ENCODE data around the gene LRRC40. TPM values are rescaled to one million over a fixed set of nuclear protein-coding genes. Genes with fewer than 3 reads are reported as not detected.
"Not testable (repeated sequence)": the region's sequence is repeated elsewhere in the genome, so short reads cannot be mapped to it uniquely, and the experiment has no call there.

The LRRC40 gene
- total and polyA plus RNA-seq, 2 donors = 16.3 to 22.2 TPM

GRCh38 chr1:70195342-70195741 is 10.0 kb downstream of the LRRC40 start:
- no peaks in the 10 kb centered on the region for H3K9me3 ChIP-seq (ENCODE audit: control insufficient read depth in 2 of 2, insufficient read depth in 1 of 2, low read length in 1 of 2)
- DNase-seq (ENCODE audit: low read depth in 6 of 9, low spot score in 9 of 9) = no peak
- H3K4me1 ChIP-seq (ENCODE audit: control insufficient read depth in 2 of 2, insufficient read depth in 2 of 2, low read length in 2 of 2) = no peaks in the 10 kb centered on the region
- over 99% methylated on average over 4 of the region's 4 CpGs for WGBS
- no peaks in the 10 kb centered on the region for H3K27me3 ChIP-seq (ENCODE audit: control insufficient read depth in 2 of 2, insufficient read depth in 1 of 2, low read length in 1 of 2)
- no peak overlapping the region for H3K27ac ChIP-seq (ENCODE audit: low read depth in 1 of 2, low read length in 1 of 2)
- peaks cover 2 to 3% of the 10 kb centered on the region in 2 donors for H3K36me3 ChIP-seq (ENCODE audit: control insufficient read depth in 2 of 2, insufficient read depth in 2 of 2, low read length in 1 of 2)
- no peak overlapping the region for H3K4me3 ChIP-seq (ENCODE audit: low read length in 2 of 2)

- H3K4me1 ChIP-seq (ENCODE audit: control insufficient read depth in 2 of 2, insufficient read depth in 2 of 2, low read length in 2 of 2) = no peaks in the 10 kb centered on the region
- DNase-seq (ENCODE audit: low read depth in 6 of 9, low spot score in 9 of 9) = no peak
Measured at GRCh38 chr1:70194601-70195000, 10.8 kb downstream of the LRRC40 start.

GRCh38 chr1:70192446-70192845 is 12.9 kb downstream of the LRRC40 start:
- not testable (repeated sequence) for DNase-seq (ENCODE audit: low read depth in 6 of 9, low spot score in 9 of 9); H3K27me3 ChIP-seq (ENCODE audit: control insufficient read depth in 2 of 2, insufficient read depth in 1 of 2, low read length in 1 of 2); H3K36me3 ChIP-seq (ENCODE audit: control insufficient read depth in 2 of 2, insufficient read depth in 2 of 2, low read length in 1 of 2); H3K27ac ChIP-seq (ENCODE audit: low read depth in 1 of 2, low read length in 1 of 2); H3K9me3 ChIP-seq (ENCODE audit: control insufficient read depth in 2 of 2, insufficient read depth in 1 of 2, low read length in 1 of 2); H3K4me3 ChIP-seq (ENCODE audit: low read length in 2 of 2); H3K4me1 ChIP-seq (ENCODE audit: control insufficient read depth in 2 of 2, insufficient read depth in 2 of 2, low read length in 2 of 2)

More at GRCh38 chr1:70194601-70195000, 10.8 kb downstream of the LRRC40 start:
- H3K27ac ChIP-seq (ENCODE audit: low read depth in 1 of 2, low read length in 1 of 2) = no peak overlapping the region
- peaks cover 0 to 3% of the 10 kb centered on the region in 2 donors for H3K36me3 ChIP-seq (ENCODE audit: control insufficient read depth in 2 of 2, insufficient read depth in 2 of 2, low read length in 1 of 2)
- no peak overlapping the region for H3K4me3 ChIP-seq (ENCODE audit: low read length in 2 of 2)
- no peaks in the 10 kb centered on the region for H3K27me3 ChIP-seq (ENCODE audit: control insufficient read depth in 2 of 2, insufficient read depth in 1 of 2, low read length in 1 of 2)
- no peaks in the 10 kb centered on the region for H3K9me3 ChIP-seq (ENCODE audit: control insufficient read depth in 2 of 2, insufficient read depth in 1 of 2, low read length in 1 of 2)

- Histone ChIP-seq H3K4me3 (ENCODE audit: low read length in 2 of 2) (no peak overlapping the region), H3K27me3 (ENCODE audit: control insufficient read depth in 2 of 2, insufficient read depth in 1 of 2, low read length in 1 of 2) (no peaks in the 10 kb centered on the region), H3K9me3 (ENCODE audit: control insufficient read depth in 2 of 2, insufficient read depth in 1 of 2, low read length in 1 of 2) (no peaks in the 10 kb centered on the region), H3K4me1 (ENCODE audit: control insufficient read depth in 2 of 2, insufficient read depth in 2 of 2, low read length in 2 of 2) (no peaks in the 10 kb centered on the region), H3K36me3 (ENCODE audit: control insufficient read depth in 2 of 2, insufficient read depth in 2 of 2, low read length in 1 of 2) (no peaks in the 10 kb centered on the region), H3K27ac (ENCODE audit: low read depth in 1 of 2, low read length in 1 of 2) (no peak overlapping the region)
- DNase-seq (ENCODE audit: low read depth in 6 of 9, low spot score in 9 of 9) = no peak
Measured at GRCh38 chr1:70190180-70190579, 15.2 kb downstream of the LRRC40 start.

GRCh38 chr1:70188522-70188921 is 16.9 kb downstream of the LRRC40 start:
- H3K4me3 ChIP-seq (ENCODE audit: low read length in 2 of 2) = no peak overlapping the region
- no peaks in the 10 kb centered on the region for H3K9me3 ChIP-seq (ENCODE audit: control insufficient read depth in 2 of 2, insufficient read depth in 1 of 2, low read length in 1 of 2)
- WGBS = 98% methylated on average over 2 of the region's 2 CpGs
- H3K36me3 ChIP-seq (ENCODE audit: control insufficient read depth in 2 of 2, insufficient read depth in 2 of 2, low read length in 1 of 2) = peaks cover 2% of the 10 kb centered on the region in 2 donors
- no peaks in the 10 kb centered on the region for H3K4me1 ChIP-seq (ENCODE audit: control insufficient read depth in 2 of 2, insufficient read depth in 2 of 2, low read length in 2 of 2)
- no peak for DNase-seq (ENCODE audit: low read depth in 6 of 9, low spot score in 9 of 9)
- H3K27me3 ChIP-seq (ENCODE audit: control insufficient read depth in 2 of 2, insufficient read depth in 1 of 2, low read length in 1 of 2) = no peaks in the 10 kb centered on the region
- H3K27ac ChIP-seq (ENCODE audit: low read depth in 1 of 2, low read length in 1 of 2) = no peak overlapping the region

- not testable (repeated sequence) for H3K4me3 ChIP-seq (ENCODE audit: low read length in 2 of 2); H3K4me1 ChIP-seq (ENCODE audit: control insufficient read depth in 2 of 2, insufficient read depth in 2 of 2, low read length in 2 of 2); H3K36me3 ChIP-seq (ENCODE audit: control insufficient read depth in 2 of 2, insufficient read depth in 2 of 2, low read length in 1 of 2); H3K9me3 ChIP-seq (ENCODE audit: control insufficient read depth in 2 of 2, insufficient read depth in 1 of 2, low read length in 1 of 2); H3K27me3 ChIP-seq (ENCODE audit: control insufficient read depth in 2 of 2, insufficient read depth in 1 of 2, low read length in 1 of 2); DNase-seq (ENCODE audit: low read depth in 6 of 9, low spot score in 9 of 9); H3K27ac ChIP-seq (ENCODE audit: low read depth in 1 of 2, low read length in 1 of 2)
- WGBS = 95% methylated on average over 3 of the region's 3 CpGs
Measured at GRCh38 chr1:70185181-70185580, 20.2 kb downstream of the LRRC40 start.

GRCh38 chr1:70171512-70171911 is 33.9 kb downstream of the LRRC40 start:
- Histone ChIP-seq H3K27me3 (ENCODE audit: control insufficient read depth in 2 of 2, insufficient read depth in 1 of 2, low read length in 1 of 2) (no peaks in the 10 kb centered on the region), H3K36me3 (ENCODE audit: control insufficient read depth in 2 of 2, insufficient read depth in 2 of 2, low read length in 1 of 2) (no peaks in the 10 kb centered on the region), H3K4me1 (ENCODE audit: control insufficient read depth in 2 of 2, insufficient read depth in 2 of 2, low read length in 2 of 2) (no peaks in the 10 kb centered on the region), H3K9me3 (ENCODE audit: control insufficient read depth in 2 of 2, insufficient read depth in 1 of 2, low read length in 1 of 2) (no peaks in the 10 kb centered on the region), H3K4me3 (ENCODE audit: low read length in 2 of 2) (no peak overlapping the region), H3K27ac (ENCODE audit: low read depth in 1 of 2, low read length in 1 of 2) (no peak overlapping the region)
- 97% methylated on average over 1 of the region's 1 CpG for WGBS
- DNase-seq (ENCODE audit: low read depth in 6 of 9, low spot score in 9 of 9) = no peak

- no peaks in the 10 kb centered on the region for H3K9me3 ChIP-seq (ENCODE audit: control insufficient read depth in 2 of 2, insufficient read depth in 1 of 2, low read length in 1 of 2)
- no peak overlapping the region for H3K27ac ChIP-seq (ENCODE audit: low read depth in 1 of 2, low read length in 1 of 2)
- no peak for DNase-seq (ENCODE audit: low read depth in 6 of 9, low spot score in 9 of 9)
- WGBS = 95% methylated on average over 5 of the region's 5 CpGs
- no peaks in the 10 kb centered on the region for H3K36me3 ChIP-seq (ENCODE audit: control insufficient read depth in 2 of 2, insufficient read depth in 2 of 2, low read length in 1 of 2)
- no peak overlapping the region for H3K4me3 ChIP-seq (ENCODE audit: low read length in 2 of 2)
- H3K27me3 ChIP-seq (ENCODE audit: control insufficient read depth in 2 of 2, insufficient read depth in 1 of 2, low read length in 1 of 2) = no peaks in the 10 kb centered on the region
- no peaks in the 10 kb centered on the region for H3K4me1 ChIP-seq (ENCODE audit: control insufficient read depth in 2 of 2, insufficient read depth in 2 of 2, low read length in 2 of 2)
Measured at GRCh38 chr1:70169018-70169839, 36.1 kb downstream of the LRRC40 start.

- H3K9me3 ChIP-seq (ENCODE audit: control insufficient read depth in 2 of 2, insufficient read depth in 1 of 2, low read length in 1 of 2) = no peaks in the 10 kb centered on the region
- H3K4me3 ChIP-seq (ENCODE audit: low read length in 2 of 2) = no peak overlapping the region
- H3K36me3 ChIP-seq (ENCODE audit: control insufficient read depth in 2 of 2, insufficient read depth in 2 of 2, low read length in 1 of 2) = no peaks in the 10 kb centered on the region
- H3K27ac ChIP-seq (ENCODE audit: low read depth in 1 of 2, low read length in 1 of 2) = no peak overlapping the region
- H3K27me3 ChIP-seq (ENCODE audit: control insufficient read depth in 2 of 2, insufficient read depth in 1 of 2, low read length in 1 of 2) = no peaks in the 10 kb centered on the region
- H3K4me1 ChIP-seq (ENCODE audit: control insufficient read depth in 2 of 2, insufficient read depth in 2 of 2, low read length in 2 of 2) = no peaks in the 10 kb centered on the region
- DNase-seq (ENCODE audit: low read depth in 6 of 9, low spot score in 9 of 9) = no peak
Measured at GRCh38 chr1:70168283-70168682, 37.1 kb downstream of the LRRC40 start.

All from thymus (tissue), 11 donors.